Activated CD4-positive, alpha-beta T cell treated with anti-CD3 and anti-CD28 coated beads for 36 hours (primary cell): Measurements from ENCODE around the gene CBR3. TPM values are rescaled to one million over a fixed set of nuclear protein-coding genes. Genes with fewer than 3 reads are reported as not detected.

Experiments
- ATAC-seq: fragments of 200-7000 bp; cut with Tn5 transposase; one replicate; pipeline ENCODE4 v1.10.0; 2021; ENCODE audit warnings: mild to moderate bottlenecking, moderate library complexity
- CTCF ChIA-PET: fragments of 350-600 bp; sonication (Branson Sonifier 250); formaldehyde crosslinking; loops from one replicate; lab custom pipeline; 2021; ENCODE audit warnings: antibody characterized with exemption; lab: Charles Lee
- POLR2A ChIA-PET: fragments of 350-600 bp; sonication (Branson Sonifier 250); formaldehyde crosslinking; loops from one replicate; lab custom pipeline; 2021; ENCODE audit warnings: antibody characterized with exemption, inconsistent platforms; lab: Charles Lee
- DNase-seq: peaks from one replicate; pipeline ENCODE4 v3.0.0-alpha.2; 2020
- H3K27ac Mint-ChIP-seq: one replicate; pipeline ENCODE4 v1.8.0; 2021; ENCODE audit warnings: mixed read lengths
- H3K27me3 Mint-ChIP-seq: one replicate; pipeline ENCODE4 v1.8.0; 2021; ENCODE audit warnings: mixed read lengths
- H3K36me3 Mint-ChIP-seq: one replicate; pipeline ENCODE4 v1.8.0; 2021; ENCODE audit warnings: low read depth, mixed read lengths
- H3K4me1 Mint-ChIP-seq: one replicate; pipeline ENCODE4 v1.8.0; 2021; ENCODE audit warnings: mixed read lengths
- H3K4me3 Mint-ChIP-seq: one replicate; pipeline ENCODE4 v1.8.0; 2021; ENCODE audit warnings: mild to moderate bottlenecking, moderate library complexity, mixed read lengths
- H3K9me3 Mint-ChIP-seq: one replicate; pipeline ENCODE4 v1.8.0; 2021; ENCODE audit warnings: low read depth, mixed read lengths
- intact Hi-C, 2 experiments: fragments of 100-400 bp; cut with DNase I in 1 of 2; cut with micrococcal nuclease in 1 of 2; formaldehyde crosslinking; loops; one replicate each; pipeline versions ENCODE4 v1.14.2 to v1.15.1; 2022 to 2024; cut with DNase I, micrococcal nuclease
- total RNA-seq, 2 experiments: library from RNA; stranded (reverse); gene quantifications; one replicate each; pipeline ENCODE4 v1.2.3, GENCODE V29; 2021

Gene CBR3
- total RNA-seq, 2 experiments from 2014 or later: 12.5 to 16.8 TPM

GRCh38 chr21:36169470-36170128, 34.7 kb downstream of the CBR3 start:
- Mint-ChIP-seq H3K4me1 (peaks cover 4% of the 10 kb centered on the region), H3K36me3 (peaks cover 25% of the 10 kb centered on the region), H3K4me3 (no peak overlapping the region), H3K27ac (no peak overlapping the region), H3K27me3 (no peaks in the 10 kb centered on the region), H3K9me3 (no peaks in the 10 kb centered on the region)
- intact Hi-C loops: loop anchor here in 1 of 2 experiments (5.0 kb wide), 1 partner anchor 38 kb away; no protein-coding TSS in a partner anchor
- CTCF ChIA-PET: no interaction called here
- POLR2A ChIA-PET: no interaction called here
- peak; percentile 31 for DNase-seq
- ATAC-seq: no peak

GRCh38 chr21:36170823-36171222, 35.9 kb downstream of the CBR3 start:
- Mint-ChIP-seq H3K9me3 (no peaks in the 10 kb centered on the region), H3K27ac (no peak overlapping the region), H3K36me3 (peaks cover 25% of the 10 kb centered on the region), H3K4me1 (peaks cover 9% of the 10 kb centered on the region), H3K27me3 (no peaks in the 10 kb centered on the region), H3K4me3 (no peak overlapping the region)
- POLR2A ChIA-PET: no interaction called here
- intact Hi-C loops: loop anchor here in 1 of 2 experiments (5.0 kb wide), 1 partner anchor 36 kb away; no protein-coding TSS in a partner anchor
- ATAC-seq: no peak
- CTCF ChIA-PET: interaction anchor here (0.6 kb wide), 1 partner anchor 31 kb away, joined by 3 read pairs; no protein-coding TSS in a partner anchor
- no peak for DNase-seq

GRCh38 chr21:36171336-36171735, 36.5 kb downstream of the CBR3 start:
- CTCF ChIA-PET: interaction anchor here (3.1 kb wide), 1 partner anchor 7 kb away, joined by 13 read pairs; no protein-coding TSS in a partner anchor
- no peak overlapping the region for H3K27ac Mint-ChIP-seq
- peaks cover 9% of the 10 kb centered on the region for H3K4me1 Mint-ChIP-seq
- H3K36me3 Mint-ChIP-seq: peaks cover 23% of the 10 kb centered on the region
- H3K27me3 Mint-ChIP-seq: no peaks in the 10 kb centered on the region
- POLR2A ChIA-PET: no interaction called here
- ATAC-seq (no peak), DNase-seq (no peak)
- no peak overlapping the region for H3K4me3 Mint-ChIP-seq
- intact Hi-C loops: loop anchor here in 1 of 2 experiments (5.0 kb wide), 1 partner anchor 36 kb away; no protein-coding TSS in a partner anchor
- H3K9me3 Mint-ChIP-seq: no peaks in the 10 kb centered on the region

GRCh38 chr21:36171741-36172331, 37.0 kb downstream of the CBR3 start:
- CTCF ChIA-PET: interaction anchor here (3.1 kb wide), 1 partner anchor 8 kb away, joined by 13 read pairs; no protein-coding TSS in a partner anchor
- Mint-ChIP-seq H3K9me3 (no peaks in the 10 kb centered on the region), H3K36me3 (peaks cover 19% of the 10 kb centered on the region), H3K4me3 (no peak overlapping the region), H3K4me1 (peaks cover 9% of the 10 kb centered on the region), H3K27me3 (no peaks in the 10 kb centered on the region), H3K27ac (peak overlapping the region; percentile 7)
- POLR2A ChIA-PET: no interaction called here
- intact Hi-C loops: loop anchor here in 1 of 2 experiments (5.0 kb wide), 1 partner anchor 35 kb away; no protein-coding TSS in a partner anchor
- ATAC-seq: no peak
- no peak for DNase-seq

GRCh38 chr21:36174780-36175179, 39.9 kb downstream of the CBR3 start:
- H3K27ac Mint-ChIP-seq: peak overlapping the region; percentile 42
- intact Hi-C loops: loop anchor here in 1 of 2 experiments (5.0 kb wide), 1 partner anchor 33 kb away; no protein-coding TSS in a partner anchor
- peaks cover 8% of the 10 kb centered on the region for H3K36me3 Mint-ChIP-seq
- no peaks in the 10 kb centered on the region for H3K27me3 Mint-ChIP-seq
- ATAC-seq: no peak
- DNase-seq: no peak
- CTCF ChIA-PET: interaction anchor here (1.1 to 3.1 kb wide), 3 partner anchors 11 to 215 kb away, joined by 4 to 13 read pairs (median 5); partner anchors contain the start of gene CBR3
- H3K4me3 Mint-ChIP-seq: no peak overlapping the region
- H3K4me1 Mint-ChIP-seq: peaks cover 9% of the 10 kb centered on the region
- POLR2A ChIA-PET: interaction anchor here (1.1 kb wide), 1 partner anchor 10 kb away, joined by 4 read pairs; no protein-coding TSS in a partner anchor
- no peaks in the 10 kb centered on the region for H3K9me3 Mint-ChIP-seq

GRCh38 chr21:36175771-36176565, 41.1 kb downstream of the CBR3 start:
- ChIA-PET POLR2A (no interaction called here), CTCF (interaction anchor here (0.6 to 1.1 kb wide), 2 partner anchors 12 to 266 kb away, joined by 3 read pairs; no protein-coding TSS in a partner anchor)
- Mint-ChIP-seq H3K36me3 (peaks cover 7% of the 10 kb centered on the region), H3K27ac (no peak overlapping the region), H3K9me3 (no peaks in the 10 kb centered on the region), H3K4me3 (no peak overlapping the region), H3K4me1 (peaks cover 9% of the 10 kb centered on the region), H3K27me3 (no peaks in the 10 kb centered on the region)
- ATAC-seq (no peak), DNase-seq (no peak)
- intact Hi-C loops: no loop called here

- Mint-ChIP-seq H3K4me3 (no peak overlapping the region), H3K27ac (no peak overlapping the region), H3K9me3 (no peaks in the 10 kb centered on the region), H3K36me3 (peaks cover 7% of the 10 kb centered on the region), H3K4me1 (peaks cover 9% of the 10 kb centered on the region), H3K27me3 (no peaks in the 10 kb centered on the region)
- DNase-seq (no peak), ATAC-seq (no peak)
- POLR2A ChIA-PET: no interaction called here
- CTCF ChIA-PET: interaction anchor here (1.2 kb wide), 1 partner anchor 25 kb away, joined by 4 read pairs; no protein-coding TSS in a partner anchor
- intact Hi-C loops: no loop called here
Observed at GRCh38 chr21:36178349-36178748, 43.5 kb downstream of the CBR3 start.

GRCh38 chr21:36179145-36179544, 44.3 kb downstream of the CBR3 start:
- Mint-ChIP-seq H3K27ac (no peak overlapping the region), H3K4me3 (no peak overlapping the region), H3K27me3 (no peaks in the 10 kb centered on the region), H3K36me3 (peaks cover 3% of the 10 kb centered on the region), H3K4me1 (peaks cover 5% of the 10 kb centered on the region), H3K9me3 (no peaks in the 10 kb centered on the region)
- intact Hi-C loops: no loop called here
- ATAC-seq (no peak), DNase-seq (no peak)
- ChIA-PET POLR2A (no interaction called here), CTCF (interaction anchor here (1.2 kb wide), 1 partner anchor 24 kb away, joined by 4 read pairs; no protein-coding TSS in a partner anchor)

GRCh38 chr21:36180963-36181362, 46.1 kb downstream of the CBR3 start:
- Mint-ChIP-seq H3K9me3 (no peaks in the 10 kb centered on the region), H3K4me1 (no peaks in the 10 kb centered on the region), H3K27me3 (no peaks in the 10 kb centered on the region), H3K36me3 (peaks cover 7% of the 10 kb centered on the region), H3K27ac (no peak overlapping the region), H3K4me3 (no peak overlapping the region)
- POLR2A ChIA-PET: no interaction called here
- DNase-seq (no peak), ATAC-seq (no peak)
- intact Hi-C loops: no loop called here
- CTCF ChIA-PET: no interaction called here

- CTCF ChIA-PET: interaction anchor here (0.6 to 0.9 kb wide), 2 partner anchors 104 to 1012 kb away, joined by 3 read pairs; no protein-coding TSS in a partner anchor
- ATAC-seq (no peak), DNase-seq (no peak)
- H3K27ac Mint-ChIP-seq: no peak overlapping the region
- intact Hi-C loops: no loop called here
- H3K36me3 Mint-ChIP-seq: peaks cover 9% of the 10 kb centered on the region
- peaks cover 2% of the 10 kb centered on the region for H3K4me1 Mint-ChIP-seq
- no peaks in the 10 kb centered on the region for H3K9me3 Mint-ChIP-seq
- no peaks in the 10 kb centered on the region for H3K27me3 Mint-ChIP-seq
- H3K4me3 Mint-ChIP-seq: no peak overlapping the region
- POLR2A ChIA-PET: interaction anchor here (0.6 kb wide), 1 partner anchor 66 kb away, joined by 3 read pairs; no protein-coding TSS in a partner anchor
Observed at GRCh38 chr21:36183144-36183795, 48.4 kb downstream of the CBR3 start.
